Suprapubic skin (tissue), 4 donors: ENCODE data around the gene ALOX5AP.

ENCODE experiments used
- EP300 ChIP-seq: sonication (generic); formaldehyde crosslinking; IDR thresholded peaks from one replicate; pipeline ENCODE4 v1.6.1; 2017; ENCODE audit warnings: antibody characterized with exemption
- POLR2A ChIP-seq, 2 donors: fragments of 450-650 bp; IDR thresholded peaks; one replicate each; pipeline ENCODE4 v1.6.1; 2017; ENCODE audit warnings: antibody characterized with exemption in 2 of 2, mild to moderate bottlenecking in 2 of 2, moderate library complexity in 2 of 2
- POLR2AphosphoS5 ChIP-seq, 3 donors: sonication (generic); formaldehyde crosslinking; IDR thresholded peaks; one replicate each; pipeline ENCODE4 v1.6.1; 2017; ENCODE audit warnings: antibody characterized with exemption in 3 of 3
- TF ChIP-seq, protein P1 (sequence below), 2 donors: fragments of 200-600 bp in 1 of 2; fragments of 450-650 bp in 1 of 2; sonication (generic) in 1 of 2; IDR thresholded peaks; one replicate each; pipeline ENCODE4 v1.5.1; 2016 to 2019; ENCODE audit warnings: antibody characterized with exemption in 2 of 2, mild to moderate bottlenecking in 1 of 2, moderate library complexity in 1 of 2

- TF ChIP-seq, protein P1, sequence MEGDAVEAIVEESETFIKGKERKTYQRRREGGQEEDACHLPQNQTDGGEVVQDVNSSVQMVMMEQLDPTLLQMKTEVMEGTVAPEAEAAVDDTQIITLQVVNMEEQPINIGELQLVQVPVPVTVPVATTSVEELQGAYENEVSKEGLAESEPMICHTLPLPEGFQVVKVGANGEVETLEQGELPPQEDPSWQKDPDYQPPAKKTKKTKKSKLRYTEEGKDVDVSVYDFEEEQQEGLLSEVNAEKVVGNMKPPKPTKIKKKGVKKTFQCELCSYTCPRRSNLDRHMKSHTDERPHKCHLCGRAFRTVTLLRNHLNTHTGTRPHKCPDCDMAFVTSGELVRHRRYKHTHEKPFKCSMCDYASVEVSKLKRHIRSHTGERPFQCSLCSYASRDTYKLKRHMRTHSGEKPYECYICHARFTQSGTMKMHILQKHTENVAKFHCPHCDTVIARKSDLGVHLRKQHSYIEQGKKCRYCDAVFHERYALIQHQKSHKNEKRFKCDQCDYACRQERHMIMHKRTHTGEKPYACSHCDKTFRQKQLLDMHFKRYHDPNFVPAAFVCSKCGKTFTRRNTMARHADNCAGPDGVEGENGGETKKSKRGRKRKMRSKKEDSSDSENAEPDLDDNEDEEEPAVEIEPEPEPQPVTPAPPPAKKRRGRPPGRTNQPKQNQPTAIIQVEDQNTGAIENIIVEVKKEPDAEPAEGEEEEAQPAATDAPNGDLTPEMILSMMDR (IDR thresholded peaks at IDR 0.05), result no peak
- TF ChIP-seq POLR2A (IDR thresholded peaks at IDR 0.05), result no peak
- no peak for TF ChIP-seq POLR2AphosphoS5 (IDR thresholded peaks at IDR 0.05)
- no peak for TF ChIP-seq EP300
Observed at GRCh38 chr13:30807392-30807791, 72.0 kb downstream of the ALOX5AP start.
